ENCODE results near the gene TRAF4.
"Not testable (repeated sequence)": the region's sequence is repeated elsewhere in the genome, so short reads cannot be mapped to it uniquely, and the experiment has no call there.

TRAF4 gene

DNA sequence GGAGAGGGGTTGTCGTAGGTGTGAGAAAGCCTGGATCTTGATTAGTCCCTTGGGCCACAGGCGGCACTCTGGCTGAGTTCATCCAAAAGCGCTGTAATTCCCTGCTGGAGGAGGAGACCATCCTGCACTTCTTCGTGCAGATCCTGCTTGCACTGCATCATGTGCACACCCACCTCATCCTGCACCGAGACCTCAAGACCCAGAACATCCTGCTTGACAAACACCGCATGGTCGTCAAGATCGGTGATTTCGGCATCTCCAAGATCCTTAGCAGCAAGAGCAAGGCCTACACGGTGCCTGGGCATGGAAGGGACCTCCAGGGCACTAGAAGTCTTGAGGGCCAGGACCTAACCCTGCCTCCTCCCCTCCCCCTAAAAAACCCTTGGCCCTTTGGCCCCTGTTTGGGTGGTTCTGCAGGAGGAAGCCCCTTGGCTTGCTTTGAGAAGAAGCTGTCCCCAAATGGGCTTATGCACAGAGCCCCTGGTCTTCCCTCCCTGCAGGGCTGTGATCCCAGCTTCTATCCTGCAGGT is 9.0 kb upstream of the TRAF4 start:
- no peak for DNase-seq

- no peak for DNase-seq
Observed at GRCh38 chr17:28735242-28735722, 8.5 kb upstream of the TRAF4 start.

DNA sequence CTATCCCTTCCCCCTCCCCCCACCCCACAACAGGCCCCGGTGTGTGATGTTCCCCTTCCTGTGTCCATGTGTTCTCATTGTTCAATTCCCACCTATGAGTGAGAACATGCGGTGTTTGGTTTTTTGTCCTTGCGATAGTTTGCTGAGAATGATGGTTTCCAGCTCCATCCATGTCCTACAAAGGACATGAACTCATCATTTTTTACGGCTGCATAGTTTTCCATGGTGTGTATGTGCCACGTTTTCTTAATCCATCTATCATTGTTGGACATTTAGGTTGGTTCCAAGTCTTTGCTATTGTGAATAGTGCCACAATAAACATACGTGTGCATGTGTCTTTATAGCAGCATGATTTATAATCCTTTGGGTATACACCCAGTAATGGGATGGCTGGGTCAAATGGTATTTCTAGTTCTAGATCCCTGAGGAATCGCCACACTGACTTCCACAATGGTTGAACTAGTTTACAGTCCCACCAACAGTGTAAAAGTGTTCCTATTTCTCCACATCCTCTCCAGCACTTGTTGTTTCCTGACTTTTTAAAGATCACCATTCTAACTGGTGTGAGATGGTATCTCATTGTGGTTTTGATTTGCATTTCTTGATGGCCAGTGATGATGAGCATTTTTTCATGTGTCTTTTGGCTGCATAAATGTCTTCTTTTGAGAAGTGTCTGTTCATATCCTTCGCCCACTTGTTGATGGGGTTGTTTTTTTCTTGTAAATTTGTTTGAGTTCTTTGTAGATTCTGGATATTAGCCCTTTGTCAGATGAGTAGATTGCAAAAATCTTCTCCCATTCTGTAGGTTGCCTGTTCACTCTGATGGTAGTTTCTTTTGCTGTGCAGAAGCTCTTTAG is 7.7 kb upstream of the TRAF4 start:
- DNase-seq, result not testable (repeated sequence)

- DNase-seq, result no peak
Observed at GRCh38 chr17:28737316-28737715, 6.5 kb upstream of the TRAF4 start.

DNA sequence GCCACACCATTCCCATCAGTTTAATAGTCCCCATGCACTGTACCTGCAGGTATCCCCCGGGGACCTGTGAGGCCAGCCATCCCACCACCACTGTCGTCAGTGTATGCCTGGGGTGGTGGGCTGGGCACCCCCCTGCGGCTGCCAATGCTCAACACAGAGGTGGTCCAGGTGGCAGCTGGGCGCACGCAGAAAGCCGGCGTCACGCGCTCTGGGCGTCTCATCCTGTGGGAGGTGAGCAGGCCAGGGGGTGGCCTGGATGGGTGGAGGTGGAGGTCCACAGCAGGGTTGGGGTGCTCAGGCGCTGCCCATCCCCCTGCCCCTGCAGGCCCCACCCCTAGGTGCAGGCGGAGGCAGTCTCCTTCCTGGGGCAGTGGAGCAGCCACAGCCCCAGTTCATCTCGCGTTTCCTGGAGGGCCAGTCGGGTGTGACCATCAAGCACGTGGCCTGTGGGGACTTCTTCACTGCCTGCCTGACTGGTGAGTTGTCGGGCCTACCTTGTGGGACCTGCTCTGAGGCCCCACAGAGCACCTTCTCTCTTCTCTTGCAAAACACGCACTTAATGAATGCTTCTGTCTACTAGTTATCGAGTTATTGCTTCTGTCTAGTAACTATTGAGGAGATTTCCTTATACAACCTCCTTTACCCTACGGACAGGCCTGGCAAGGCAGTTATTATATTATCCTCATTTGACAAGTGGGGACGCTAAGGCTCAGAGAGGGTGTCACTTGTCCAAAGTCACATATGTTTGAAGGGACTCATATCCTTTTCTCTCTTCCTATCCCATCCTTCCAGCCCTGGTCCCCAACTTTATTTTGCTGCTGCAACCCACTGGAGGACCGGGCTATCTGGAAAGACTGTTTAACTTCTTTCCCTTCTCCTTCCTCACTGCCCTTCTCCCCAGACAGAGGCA is 5.8 kb upstream of the TRAF4 start:
- no peak for DNase-seq

GRCh38 chr17:28738680-28739384 is 5.0 kb upstream of the TRAF4 start:
- peak; percentile 88 for DNase-seq

GRCh38 chr17:28740406-28741357 is 3.1 kb upstream of the TRAF4 start:
- no peak for DNase-seq

- peak; percentile 79 for DNase-seq
Observed at GRCh38 chr17:28741358-28742349, 2.2 kb upstream of the TRAF4 start.

- DNase-seq, result peak; percentile 63
Observed at GRCh38 chr17:28744104-28744971, 527 bp downstream of the TRAF4 start.

- DNase-seq, result peak; percentile 69
Observed at GRCh38 chr17:28744972-28745785, 1.4 kb downstream of the TRAF4 start.

GRCh38 chr17:28745786-28746411 is 2.1 kb downstream of the TRAF4 start:
- no peak for DNase-seq

- DNase-seq, result peak; percentile 67
Observed at GRCh38 chr17:28746611-28747050, 2.8 kb downstream of the TRAF4 start.

- DNase-seq, result no peak
Observed at GRCh38 chr17:28747051-28747691, 3.4 kb downstream of the TRAF4 start.

- no peak for DNase-seq
Observed at GRCh38 chr17:28747801-28748750, 4.3 kb downstream of the TRAF4 start.

DNA sequence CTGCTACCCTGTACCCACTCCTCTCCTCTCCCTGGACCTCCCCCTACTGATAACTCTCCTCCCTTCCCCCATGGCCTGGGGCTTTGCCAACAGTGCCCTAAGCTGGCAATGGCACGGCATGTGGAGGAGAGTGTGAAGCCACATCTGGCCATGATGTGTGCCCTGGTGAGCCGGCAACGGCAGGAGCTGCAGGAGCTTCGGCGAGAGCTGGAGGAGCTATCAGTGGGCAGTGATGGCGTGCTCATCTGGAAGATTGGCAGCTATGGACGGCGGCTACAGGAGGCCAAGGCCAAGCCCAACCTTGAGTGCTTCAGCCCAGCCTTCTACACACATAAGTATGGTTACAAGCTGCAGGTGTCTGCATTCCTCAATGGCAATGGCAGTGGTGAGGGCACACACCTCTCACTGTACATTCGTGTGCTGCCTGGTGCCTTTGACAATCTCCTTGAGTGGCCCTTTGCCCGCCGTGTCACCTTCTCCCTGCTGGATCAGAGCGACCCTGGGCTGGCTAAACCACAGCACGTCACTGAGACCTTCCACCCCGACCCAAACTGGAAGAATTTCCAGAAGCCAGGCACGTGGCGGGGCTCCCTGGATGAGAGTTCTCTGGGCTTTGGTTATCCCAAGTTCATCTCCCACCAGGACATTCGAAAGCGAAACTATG is 5.2 kb downstream of the TRAF4 start:
- DNase-seq, result no peak
